GM23248 (cell line): Measurements from ENCODE around the gene CST9. TPM values are rescaled to one million over a fixed set of nuclear protein-coding genes. Genes with fewer than 3 reads are reported as not detected.

Experiments used
- DNase-seq: peaks from one replicate; pipeline ENCODE4 v3.0.0-alpha.2; 2015
- H2AFZ ChIP-seq: fragments of 200-600 bp; sonication (generic); 2 replicates; pipeline ENCODE4 v1.6.1; 2016; ENCODE audit warnings: antibody characterized with exemption
- H3F3A ChIP-seq: fragments of 200-600 bp; sonication (generic); 2 replicates; pipeline ENCODE4 v1.6.1; 2016; ENCODE audit warnings: mild to moderate bottlenecking, antibody characterized with exemption, mixed run types; ENCODE audit not compliant: insufficient read depth
- H3K27ac ChIP-seq: fragments of 200-600 bp; sonication (generic); 2 replicates; pipeline ENCODE4 v1.5.1; 2016; ENCODE audit warnings: mild to moderate bottlenecking
- H3K27me3 ChIP-seq: fragments of 200-600 bp; sonication (generic); replicated peaks from 2 replicates; pipeline ENCODE4 v1.6.1; 2016; ENCODE audit warnings: mild to moderate bottlenecking; ENCODE audit not compliant: insufficient read depth
- H3K36me3 ChIP-seq: fragments of 200-600 bp; sonication (generic); 2 replicates; pipeline ENCODE4 v1.6.1; 2016; ENCODE audit warnings: low read depth, mild to moderate bottlenecking
- H3K4me1 ChIP-seq: fragments of 200-600 bp; sonication (generic); 2 replicates; pipeline ENCODE4 v1.6.1; 2016; ENCODE audit warnings: mild to moderate bottlenecking; ENCODE audit not compliant: insufficient read depth
- H3K4me2 ChIP-seq: fragments of 200-600 bp; sonication (generic); one replicate; pipeline ENCODE4 v1.6.1; 2016; ENCODE audit warnings: mild to moderate bottlenecking; ENCODE audit not compliant: unreplicated experiment
- H3K4me3 ChIP-seq: fragments of 200-600 bp; sonication (generic); 2 replicates; pipeline ENCODE4 v1.5.1; 2016; ENCODE audit warnings: mild to moderate bottlenecking
- H3K79me2 ChIP-seq: fragments of 200-600 bp; sonication (generic); 2 replicates; pipeline ENCODE4 v1.6.1; 2016; ENCODE audit warnings: mild to moderate bottlenecking; ENCODE audit not compliant: insufficient read depth
- H3K9ac ChIP-seq: fragments of 200-600 bp; sonication (generic); 2 replicates; pipeline ENCODE4 v1.6.1; 2016; ENCODE audit warnings: mild to moderate bottlenecking
- H3K9me2 ChIP-seq: fragments of 200-600 bp; sonication (generic); 2 replicates; pipeline ENCODE4 v1.6.1; 2016; ENCODE audit warnings: mixed run types, mild to moderate bottlenecking, moderate library complexity; ENCODE audit not compliant: insufficient read depth
- H3K9me3 ChIP-seq: fragments of 200-600 bp; sonication (generic); one replicate; pipeline ENCODE4 v1.6.1; 2017; ENCODE audit warnings: low read depth
- H4K20me1 ChIP-seq: fragments of 200-600 bp; sonication (generic); 2 replicates; pipeline ENCODE4 v1.6.0; 2016; ENCODE audit not compliant: insufficient read depth
- EZH2 ChIP-seq: fragments of 200-600 bp; sonication (generic); IDR thresholded peaks from 2 replicates; pipeline ENCODE4 v1.6.1; 2018; ENCODE audit warnings: antibody characterized with exemption, mild to moderate bottlenecking; ENCODE audit not compliant: insufficient read depth, poor library complexity, severe bottlenecking
- EZH2phosphoT487 ChIP-seq: fragments of 200-600 bp; sonication (generic); IDR thresholded peaks from 2 replicates; pipeline ENCODE4 v1.6.1; 2018; ENCODE audit warnings: antibody characterized with exemption, moderate library complexity, mild to moderate bottlenecking, low read depth; ENCODE audit not compliant: insufficient read depth
- WGBS, 2 experiments: methylation state at CpG; one replicate each; pipeline ENCODE4 v1.1.6; 2015 to 2017; ENCODE audit warnings: low lambda C conversion rate in 2 of 2, low coverage in 1 of 2; ENCODE audit errors: missing lambda C conversion rate in 2 of 2; 5-methylcytosine and 5-hydroxymethylcytosine counted together
- in situ Hi-C: fragments of 300-500 bp; cut with MboI; formaldehyde crosslinking; loops from 2 replicates; pipeline ENCODE4 v1.15.0; 2020
- polyA plus RNA-seq: library from polyadenylated mRNA; unstranded; fragments of >200 nt; fragmentation: Nextera tagmentation; extraction: Ambion mirVana; gene quantifications from 2 replicates; pipeline ENCODE4 v1.2.1, GENCODE V29; 2016
- total RNA-seq: library from RNA; depleted of rRNA; stranded (reverse); fragments of >200 nt; shearing (Covaris generic); gene quantifications from 2 replicates; pipeline ENCODE4 v1.2.3, GENCODE V29; 2014

Gene CST9
- total and polyA plus RNA-seq, 2 experiments from 2014 or later: not detected

DNA sequence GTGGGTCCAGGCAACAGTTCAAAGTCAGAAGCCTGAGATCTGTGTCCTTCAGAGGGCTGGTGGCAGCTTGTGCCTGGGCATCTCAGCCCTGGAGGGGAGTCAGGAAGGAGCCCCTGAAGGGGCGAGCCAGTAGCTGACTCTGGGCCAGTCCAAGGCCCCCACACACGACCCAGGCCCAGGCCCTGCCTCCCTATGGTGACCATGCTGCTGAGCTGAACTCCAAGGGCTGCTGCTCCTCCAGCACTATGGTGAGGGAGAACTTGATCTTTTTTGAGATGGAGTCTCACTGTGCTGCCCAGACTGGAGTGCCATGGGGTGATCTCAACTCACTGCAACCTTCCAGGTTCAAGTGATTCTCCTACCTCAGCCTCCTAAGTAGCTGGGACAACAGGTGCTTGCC is 47.2 kb upstream of the CST9 start:
- no peaks in the 10 kb centered on the region for H3K79me2 ChIP-seq
- no peak overlapping the region for H3K4me3 ChIP-seq
- H3K4me1 ChIP-seq: no peaks in the 10 kb centered on the region; the same call in 1 of the 2 replicates
- no peaks in the 10 kb centered on the region for H3F3A ChIP-seq
- H3K27ac ChIP-seq: no peak overlapping the region
- H3K36me3 ChIP-seq: no peaks in the 10 kb centered on the region
- no peaks in the 10 kb centered on the region for H4K20me1 ChIP-seq
- TF ChIP-seq EZH2 (no peak), EZH2phosphoT487 (no peak)
- WGBS, 2 experiments: 47 to 56% methylated on average over 2 of the region's 2 CpGs
- DNase-seq: no peak
- no peaks in the 10 kb centered on the region for H3K9me2 ChIP-seq
- H3K9ac ChIP-seq: no peak overlapping the region
- H3K27me3 ChIP-seq: no peaks in the 10 kb centered on the region
- H3K4me2 ChIP-seq: no peak overlapping the region
- no peak overlapping the region for H2AFZ ChIP-seq
- no peaks in the 10 kb centered on the region for H3K9me3 ChIP-seq
- in situ Hi-C loops: no loop called here

DNA sequence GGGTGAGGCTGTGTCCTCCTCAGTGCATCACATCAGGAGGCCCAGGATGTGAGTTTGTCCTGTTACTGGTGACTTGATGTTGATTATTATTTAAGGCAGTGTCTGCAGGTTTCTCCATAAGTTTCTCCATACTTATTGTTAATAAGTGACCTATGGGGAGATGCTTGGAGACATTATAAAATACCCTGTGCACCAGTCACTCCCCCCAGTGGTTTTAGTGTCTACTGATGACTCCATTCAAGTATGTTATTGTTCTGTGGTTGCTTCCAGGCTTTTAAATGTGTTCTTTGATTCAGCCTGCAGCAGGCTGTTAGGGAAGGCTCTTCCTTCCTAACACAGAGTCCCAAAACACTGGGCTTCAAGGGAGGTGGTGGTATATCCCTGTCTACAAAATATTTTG is 46.7 kb upstream of the CST9 start:
- no peaks in the 10 kb centered on the region for H3F3A ChIP-seq
- no peak overlapping the region for H3K4me2 ChIP-seq
- H3K79me2 ChIP-seq: no peaks in the 10 kb centered on the region
- H2AFZ ChIP-seq: no peak overlapping the region
- no peaks in the 10 kb centered on the region for H3K27me3 ChIP-seq
- H3K27ac ChIP-seq: no peak overlapping the region
- in situ Hi-C loops: no loop called here
- H4K20me1 ChIP-seq: no peaks in the 10 kb centered on the region
- H3K4me3 ChIP-seq: no peak overlapping the region
- H3K9me2 ChIP-seq: no peaks in the 10 kb centered on the region
- H3K36me3 ChIP-seq: no peaks in the 10 kb centered on the region
- H3K4me1 ChIP-seq: no peaks in the 10 kb centered on the region; the same call in 1 of the 2 replicates
- no peak overlapping the region for H3K9ac ChIP-seq
- TF ChIP-seq EZH2phosphoT487 (no peak), EZH2 (no peak)
- DNase-seq: no peak
- no peaks in the 10 kb centered on the region for H3K9me3 ChIP-seq

DNA sequence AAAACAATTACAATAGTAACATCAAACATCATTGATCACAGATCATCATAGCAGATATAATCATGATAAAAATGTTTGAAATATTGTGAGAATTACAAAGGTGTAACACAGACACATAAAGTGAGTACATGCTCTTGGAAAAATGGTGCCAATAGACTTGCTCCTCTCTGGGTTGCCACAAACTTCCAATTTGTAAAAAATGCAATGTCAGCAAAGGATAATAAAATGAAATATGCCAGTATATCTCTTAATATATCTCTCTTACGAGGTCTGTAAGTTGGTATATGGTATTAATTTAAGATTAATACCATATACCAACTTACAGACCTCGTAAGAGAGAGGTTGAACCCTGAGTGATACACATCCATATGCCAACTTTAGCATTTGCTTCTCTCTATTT is 45.4 kb upstream of the CST9 start:
- Histone ChIP-seq H3K9ac (no peak overlapping the region), H3K27me3 (no peaks in the 10 kb centered on the region), H2AFZ (no peak overlapping the region), H3K9me3 (no peaks in the 10 kb centered on the region), H3F3A (no peaks in the 10 kb centered on the region), H3K36me3 (no peaks in the 10 kb centered on the region), H3K9me2 (no peaks in the 10 kb centered on the region), H3K4me1 (no peaks in the 10 kb centered on the region; the same call in 1 of the 2 replicates), H4K20me1 (no peaks in the 10 kb centered on the region), H3K79me2 (no peaks in the 10 kb centered on the region), H3K4me3 (no peak overlapping the region), H3K27ac (no peak overlapping the region), H3K4me2 (no peak overlapping the region)
- 55 to 56% methylated on average over 2 of the region's 2 CpGs for WGBS, 2 experiments
- TF ChIP-seq EZH2 (no peak), EZH2phosphoT487 (no peak)
- no peak for DNase-seq
- in situ Hi-C loops: no loop called here

DNA sequence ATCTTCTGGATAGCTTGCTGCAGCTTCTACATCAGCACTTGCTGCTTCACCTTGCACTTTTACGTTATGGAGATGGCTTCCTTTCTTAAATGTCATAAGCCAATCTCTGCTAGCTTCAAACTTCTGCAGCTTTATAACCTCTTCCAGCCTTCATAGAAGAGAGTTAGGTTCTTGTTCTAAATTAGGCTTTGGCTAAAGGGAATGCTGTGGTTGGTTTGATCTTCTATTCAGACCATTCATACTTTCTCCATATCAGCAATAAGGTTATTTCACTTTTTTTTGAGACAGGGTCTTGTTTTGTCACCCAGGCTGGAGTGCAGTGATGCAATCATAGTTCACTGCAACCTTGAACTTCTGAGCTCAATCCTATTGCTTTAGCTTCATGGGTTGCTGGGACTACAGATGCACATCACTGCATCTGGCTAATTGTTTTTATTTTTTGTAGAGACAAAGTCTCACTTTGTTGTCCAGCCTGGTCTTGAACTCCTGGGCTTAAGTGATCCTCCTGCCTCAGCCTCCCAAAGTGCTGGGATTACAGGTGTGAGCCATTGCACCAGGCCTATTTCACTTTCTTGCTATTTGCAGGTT is 44.2 kb upstream of the CST9 start:
- H3K9me2 ChIP-seq: no peaks in the 10 kb centered on the region
- TF ChIP-seq EZH2phosphoT487: no peak
- H3K9ac ChIP-seq: no peak overlapping the region
- no peaks in the 10 kb centered on the region for H3K9me3 ChIP-seq
- H2AFZ ChIP-seq: no peak overlapping the region
- no peaks in the 10 kb centered on the region for H4K20me1 ChIP-seq
- in situ Hi-C loops: no loop called here
- no peaks in the 10 kb centered on the region for H3K4me1 ChIP-seq
- no peaks in the 10 kb centered on the region for H3K36me3 ChIP-seq
- H3K27me3 ChIP-seq: no peaks in the 10 kb centered on the region
- H3K4me3 ChIP-seq: no peak overlapping the region
- no peak overlapping the region for H3K4me2 ChIP-seq
- DNase-seq: no peak
- no peaks in the 10 kb centered on the region for H3F3A ChIP-seq
- WGBS, 2 experiments: 52 to 58% methylated on average over 1 of the region's 1 CpG
- H3K79me2 ChIP-seq: no peaks in the 10 kb centered on the region
- no peak overlapping the region for H3K27ac ChIP-seq

DNA sequence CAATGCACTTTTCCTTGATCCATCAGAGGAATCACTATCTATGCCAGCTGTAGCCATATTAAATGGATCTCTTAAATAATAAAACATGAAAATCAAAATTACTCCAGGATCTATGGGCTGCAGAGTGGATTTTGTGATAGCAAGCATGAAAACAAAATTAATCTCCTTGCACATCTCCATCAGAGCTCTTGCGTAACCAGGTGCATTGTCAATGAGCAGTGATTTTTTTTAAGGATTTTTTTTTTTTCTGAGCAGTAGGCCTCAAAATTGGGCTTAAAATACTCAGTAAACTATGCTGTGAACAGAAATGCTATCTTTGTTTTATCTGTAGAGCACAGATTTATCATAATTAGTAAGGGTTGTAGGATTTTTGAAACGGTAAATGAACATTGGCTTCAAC is 43.5 kb upstream of the CST9 start:
- in situ Hi-C loops: no loop called here
- H3K4me1 ChIP-seq: no peaks in the 10 kb centered on the region
- no peak for TF ChIP-seq EZH2phosphoT487
- TF ChIP-seq EZH2: no peak
- H3K79me2 ChIP-seq: no peaks in the 10 kb centered on the region
- H3K9me3 ChIP-seq: no peaks in the 10 kb centered on the region
- H3K27me3 ChIP-seq: no peaks in the 10 kb centered on the region
- H3F3A ChIP-seq: no peaks in the 10 kb centered on the region
- H2AFZ ChIP-seq: no peak overlapping the region
- H4K20me1 ChIP-seq: no peaks in the 10 kb centered on the region
- WGBS, 2 experiments: 73 to 74% methylated on average over 2 of the region's 2 CpGs
- H3K9ac ChIP-seq: no peak overlapping the region
- H3K4me2 ChIP-seq: no peak overlapping the region
- H3K36me3 ChIP-seq: no peaks in the 10 kb centered on the region
- H3K9me2 ChIP-seq: no peaks in the 10 kb centered on the region
- no peak for DNase-seq
- no peak overlapping the region for H3K4me3 ChIP-seq
- no peak overlapping the region for H3K27ac ChIP-seq
